GM21576 (cell line): ENCODE results near the gene ASB15.

Experiments
- ATAC-seq: cut with Tn5 transposase; IDR thresholded peaks from one replicate; pipeline ENCODE4 v1.9.1; 2021; ENCODE audit warnings: mild to moderate bottlenecking, moderate library complexity; ENCODE audit not compliant: unreplicated experiment

Gene ASB15

DNA sequence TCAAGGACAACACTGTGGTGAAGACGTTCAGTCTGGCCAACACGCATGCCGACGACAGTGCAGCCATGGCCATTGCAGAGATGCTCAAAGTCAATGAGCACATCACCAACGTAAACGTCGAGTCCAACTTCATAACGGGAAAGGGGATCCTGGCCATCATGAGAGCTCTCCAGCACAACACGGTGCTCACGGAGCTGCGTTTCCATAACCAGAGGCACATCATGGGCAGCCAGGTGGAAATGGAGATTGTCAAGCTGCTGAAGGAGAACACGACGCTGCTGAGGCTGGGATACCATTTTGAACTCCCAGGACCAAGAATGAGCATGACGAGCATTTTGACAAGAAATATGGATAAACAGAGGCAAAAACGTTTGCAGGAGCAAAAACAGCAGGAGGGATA lies 60.7 kb downstream of the ASB15 start:
- ATAC-seq = no peak

GRCh38 chr7:123662755-123663154 lies 61.1 kb downstream of the ASB15 start:
- no peak for ATAC-seq

DNA sequence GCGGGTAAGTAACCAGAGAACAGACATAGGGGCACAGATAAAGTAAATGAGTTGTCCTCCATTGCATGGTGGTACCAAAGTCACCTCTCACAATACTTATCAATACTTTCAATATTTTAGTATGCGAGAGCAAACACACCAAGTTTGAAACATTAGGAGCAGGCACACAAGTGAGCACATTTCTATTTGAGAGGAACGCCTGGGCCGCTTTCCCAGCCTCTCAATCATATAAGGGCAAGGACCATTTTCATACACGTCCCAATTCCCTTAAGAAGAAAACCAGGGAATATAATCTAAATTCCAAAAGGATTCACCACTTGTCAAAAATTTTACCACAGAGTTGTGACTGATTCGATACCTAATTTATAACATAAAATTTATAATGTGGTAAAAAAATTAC lies 61.6 kb downstream of the ASB15 start:
- ATAC-seq = no peak

- no peak for ATAC-seq
These were observed 63.5 kb downstream of the ASB15 start for GRCh38 chr7:123665157-123665556.

- ATAC-seq = no peak
These were observed 64.3 kb downstream of the ASB15 start for GRCh38 chr7:123665896-123666295.

GRCh38 chr7:123666492-123666891 lies 64.9 kb downstream of the ASB15 start:
- no peak for ATAC-seq

- ATAC-seq = no peak
These were observed 67.9 kb downstream of the ASB15 start for GRCh38 chr7:123669485-123669884.

- no peak for ATAC-seq
These were observed 71.6 kb downstream of the ASB15 start for GRCh38 chr7:123673137-123673732.

GRCh38 chr7:123673752-123674398 lies 72.3 kb downstream of the ASB15 start:
- no peak for ATAC-seq

- no peak for ATAC-seq
These were observed 73.0 kb downstream of the ASB15 start for GRCh38 chr7:123674399-123675180.

DNA sequence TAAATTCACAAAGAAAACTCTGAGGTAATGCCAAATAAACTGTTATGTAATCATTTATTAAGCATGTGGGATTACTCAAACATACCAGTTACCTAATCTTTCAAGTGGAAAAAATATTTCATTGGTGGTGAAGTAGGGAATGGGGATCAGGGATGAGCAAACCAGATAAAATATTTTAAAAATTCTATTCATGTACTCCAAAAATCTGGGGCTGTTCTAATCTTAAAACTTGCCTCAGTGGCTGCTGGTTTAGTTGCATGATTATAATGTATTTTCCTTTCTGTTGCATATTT lies 73.5 kb downstream of the ASB15 start:
- ATAC-seq = no peak

DNA sequence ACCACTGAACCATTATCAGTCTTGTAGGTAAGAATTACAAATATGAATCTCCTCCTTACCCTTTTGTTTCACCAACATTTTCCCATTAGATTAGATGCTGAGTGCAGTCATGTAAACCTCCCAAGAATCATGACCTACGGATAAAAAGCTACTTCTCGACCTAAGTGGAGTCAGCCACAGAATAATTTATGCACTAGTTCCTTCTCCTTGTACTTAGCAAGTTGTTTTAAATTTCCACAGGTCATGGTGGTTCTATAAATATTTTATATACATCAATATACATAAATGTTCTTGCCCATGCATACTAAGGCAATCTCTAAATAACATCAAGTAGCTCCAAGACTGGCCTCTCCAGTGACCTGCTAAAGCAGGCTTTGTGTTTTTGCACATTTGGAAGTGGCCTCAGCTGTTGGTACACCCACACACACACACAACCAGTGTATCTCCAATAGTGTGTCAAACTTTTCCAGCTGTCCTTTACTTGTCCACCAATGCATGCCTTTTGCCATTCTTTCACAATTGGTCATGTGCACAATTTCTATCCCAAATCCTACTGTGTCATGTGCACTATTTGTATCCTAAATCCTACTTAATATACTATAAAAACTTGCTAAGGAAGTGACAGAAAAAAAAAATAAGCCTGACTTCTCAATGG lies 75.6 kb downstream of the ASB15 start:
- no peak for ATAC-seq

- no peak for ATAC-seq
These were observed 78.0 kb downstream of the ASB15 start for GRCh38 chr7:123679614-123680013.

DNA sequence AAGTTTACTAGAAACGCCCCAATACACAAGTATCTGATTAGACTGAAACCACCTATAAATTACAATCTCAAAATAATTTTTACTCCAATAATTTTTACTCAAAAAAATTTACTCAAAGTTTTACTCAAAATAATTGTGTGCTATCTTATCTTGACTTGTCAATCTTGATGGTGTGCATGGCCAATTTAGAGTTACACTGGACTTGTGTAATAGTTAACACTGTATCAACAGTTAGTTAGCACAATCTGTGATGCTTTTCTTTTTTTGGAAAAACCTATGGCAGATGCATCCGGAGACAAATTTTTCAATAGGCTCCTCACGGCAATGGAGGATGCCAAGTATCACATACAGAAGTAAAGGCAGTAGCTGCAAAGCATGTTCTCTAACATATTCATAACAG lies 79.0 kb downstream of the ASB15 start:
- no peak for ATAC-seq

DNA sequence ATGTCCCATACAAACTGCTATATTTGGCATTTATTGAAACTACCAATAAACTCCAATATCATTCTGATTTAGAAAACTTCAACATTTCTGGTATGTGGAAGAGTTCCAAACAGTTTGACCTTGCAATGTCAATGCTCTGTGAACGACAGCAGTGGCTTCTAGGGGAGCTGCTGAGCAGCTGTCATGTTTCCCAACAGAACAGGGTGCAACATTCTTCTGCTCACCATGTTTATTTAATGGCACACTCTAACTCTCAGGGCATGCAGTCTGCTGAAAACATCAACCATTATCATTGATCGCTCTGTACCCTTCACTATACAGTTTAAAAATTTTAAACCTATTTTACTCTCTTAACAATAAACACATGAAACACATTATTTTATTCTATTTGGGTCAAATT lies 79.9 kb downstream of the ASB15 start:
- no peak for ATAC-seq

- ATAC-seq = peak; percentile 59
These were observed 81.1 kb downstream of the ASB15 start for GRCh38 chr7:123682690-123683089.

DNA sequence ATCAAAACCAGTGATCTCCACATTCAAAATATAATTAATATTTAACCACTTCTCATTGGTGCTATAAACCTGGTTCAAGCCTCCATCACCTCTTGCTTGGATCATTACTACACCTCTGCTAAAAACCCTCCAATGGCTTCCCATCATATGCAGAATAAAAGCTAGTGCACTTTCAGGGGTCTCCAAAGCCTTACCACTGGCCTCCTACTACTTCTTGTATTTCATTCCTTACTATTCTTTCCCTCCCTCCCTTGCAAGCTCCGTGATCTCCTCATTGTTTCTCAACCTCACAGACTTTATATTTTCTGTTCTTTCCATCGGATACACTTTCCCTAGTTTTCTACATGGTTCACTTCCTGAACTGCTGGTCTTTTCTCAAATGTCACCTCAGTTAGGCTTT lies 85.5 kb downstream of the ASB15 start:
- no peak for ATAC-seq

GRCh38 chr7:123687727-123688126 lies 86.1 kb downstream of the ASB15 start:
- ATAC-seq = no peak
